IPS DF 19.7 (cell line): ENCODE measurements around the gene PDE10A.
"Not testable (repeated sequence)": the region's sequence is repeated elsewhere in the genome, so short reads cannot be mapped to it uniquely, and the experiment has no call there.

Source experiments
- DNase-seq: peaks from one replicate; pipeline ENCODE4 v3.0.0-alpha.2; 2013; ENCODE audit warnings: low read depth, low spot score

PDE10A gene

DNA sequence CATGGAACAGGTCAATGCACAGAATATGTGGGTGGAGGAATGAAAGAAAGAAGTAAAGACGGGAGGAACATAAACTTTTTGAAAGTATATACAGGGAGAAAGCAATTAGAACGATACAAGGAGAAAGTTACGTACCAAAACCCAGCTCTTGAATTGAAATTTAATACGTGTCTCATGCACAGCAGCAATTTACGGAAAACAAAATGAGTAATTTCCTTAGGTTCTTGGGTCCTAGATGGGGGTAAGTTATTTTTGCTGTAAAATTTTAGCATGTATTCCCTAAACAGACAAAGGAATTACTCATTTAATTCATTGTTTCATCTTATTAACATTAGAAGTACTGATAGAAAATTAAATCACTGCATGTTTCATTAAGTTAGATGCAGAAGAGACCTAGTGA is 75.8 kb downstream of the PDE10A start:
- DNase-seq: no peak

DNA sequence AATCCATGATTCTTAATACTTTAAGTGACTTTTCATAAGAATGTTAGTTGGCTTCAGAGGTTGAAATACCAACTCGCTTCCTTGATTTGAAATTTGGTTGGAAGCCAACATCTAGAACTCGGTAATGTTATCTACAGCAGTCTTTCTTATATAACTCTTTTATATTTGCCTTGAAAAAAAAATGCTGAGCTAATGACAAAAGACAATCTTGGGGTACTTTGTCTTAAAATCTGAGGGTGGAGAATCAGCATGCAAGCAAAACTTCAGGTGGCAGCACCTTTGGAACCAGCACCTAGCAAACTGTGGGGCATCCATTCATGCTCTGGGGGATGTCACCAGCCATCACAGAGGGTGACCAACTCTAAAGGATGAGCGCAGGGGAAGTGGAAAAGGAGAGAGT is 76.3 kb downstream of the PDE10A start:
- DNase-seq: no peak

DNA sequence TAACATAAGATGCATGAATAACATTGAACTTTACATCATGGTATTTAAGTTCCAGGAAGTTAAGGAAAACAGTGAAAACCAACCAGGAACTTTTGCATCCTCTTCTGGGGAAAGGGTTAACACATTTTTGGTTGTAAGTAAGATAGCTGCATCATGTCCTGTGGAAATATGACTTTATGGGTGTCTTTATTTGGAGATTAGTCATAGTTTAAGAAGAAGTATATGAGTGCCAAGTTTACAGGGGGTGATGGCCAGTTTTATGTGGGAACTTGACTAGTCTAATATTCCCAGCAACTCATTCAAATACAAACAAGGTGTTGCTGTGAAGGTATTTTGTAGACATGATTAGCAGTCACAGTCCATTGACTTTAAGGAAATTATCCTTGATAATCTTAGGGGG is 78.0 kb downstream of the PDE10A start:
- DNase-seq: no peak

DNA sequence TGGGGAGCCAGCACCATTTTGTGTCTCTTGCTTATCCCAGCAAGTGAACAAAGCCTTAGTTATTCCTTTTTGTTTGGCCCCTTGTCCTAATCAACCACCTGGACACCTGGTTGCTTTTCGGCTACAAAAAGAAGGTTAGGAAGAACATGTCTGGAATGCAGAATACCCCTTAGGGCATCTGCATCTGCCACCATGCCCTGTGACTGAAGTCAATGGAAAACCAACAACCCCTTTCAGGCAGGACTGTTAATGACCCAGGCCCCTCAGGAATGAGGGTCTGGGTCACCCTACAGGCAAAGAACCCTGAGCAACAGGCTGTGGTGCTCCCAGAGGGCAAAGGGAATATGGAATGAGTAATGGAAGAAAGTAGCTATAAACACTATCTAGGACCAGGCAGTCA is 78.5 kb downstream of the PDE10A start:
- no peak for DNase-seq

DNA sequence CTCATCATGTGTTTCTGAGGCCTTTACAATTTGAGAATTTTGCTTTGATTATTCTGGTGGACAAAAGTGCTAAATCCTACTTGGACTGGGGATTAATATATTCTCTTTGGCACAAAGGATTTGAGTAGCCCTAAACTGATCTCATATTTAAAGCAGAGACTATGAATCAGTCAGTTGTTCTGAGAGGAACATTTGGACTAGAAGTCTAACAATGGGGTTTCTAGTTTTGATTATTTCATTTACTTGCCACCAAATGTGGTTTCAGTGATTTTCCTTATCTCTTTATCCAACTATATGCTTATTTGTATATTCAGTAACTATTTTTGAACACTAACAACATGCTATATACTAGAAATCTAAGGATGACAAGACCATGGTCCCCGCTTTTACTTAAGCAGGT is 81.4 kb downstream of the PDE10A start:
- no peak for DNase-seq

DNA sequence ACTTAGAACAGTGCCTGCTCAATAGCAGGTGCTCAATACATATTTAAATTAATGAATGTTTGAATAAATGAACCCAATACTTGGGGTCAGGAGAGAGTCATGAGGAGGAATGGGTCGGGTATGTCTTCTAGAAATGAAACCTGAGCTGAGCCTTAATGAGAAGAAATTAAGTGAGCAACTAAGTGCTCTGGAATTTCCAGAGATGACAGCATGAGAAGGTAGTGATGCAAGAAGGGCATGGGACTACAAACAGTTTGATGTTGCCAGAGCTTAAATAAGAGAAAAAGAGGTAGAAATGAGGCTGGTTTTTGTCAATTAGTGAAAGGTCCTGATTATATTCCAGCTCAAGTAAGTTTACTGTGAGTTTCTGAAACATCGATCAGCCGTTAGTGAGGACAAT is 82.9 kb downstream of the PDE10A start:
- DNase-seq: no peak

DNA sequence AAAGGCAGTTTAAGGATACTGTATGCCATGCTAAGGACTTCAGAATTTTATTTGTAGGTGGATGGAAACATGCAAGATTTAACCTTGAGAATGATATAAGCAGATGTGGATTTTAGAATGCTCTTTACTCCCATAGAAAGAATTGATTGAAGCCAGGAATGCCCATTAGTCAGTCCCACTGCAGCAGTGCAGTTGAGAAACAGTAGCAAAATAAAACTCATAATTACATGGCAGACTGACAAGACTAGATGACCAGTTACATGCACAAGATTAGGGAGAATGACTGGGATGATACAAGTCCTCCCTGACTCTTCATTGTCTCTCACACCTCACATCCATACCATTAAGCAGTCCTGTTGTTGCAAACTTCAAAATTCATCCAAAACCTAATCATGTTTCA is 83.9 kb downstream of the PDE10A start:
- no peak for DNase-seq

DNA sequence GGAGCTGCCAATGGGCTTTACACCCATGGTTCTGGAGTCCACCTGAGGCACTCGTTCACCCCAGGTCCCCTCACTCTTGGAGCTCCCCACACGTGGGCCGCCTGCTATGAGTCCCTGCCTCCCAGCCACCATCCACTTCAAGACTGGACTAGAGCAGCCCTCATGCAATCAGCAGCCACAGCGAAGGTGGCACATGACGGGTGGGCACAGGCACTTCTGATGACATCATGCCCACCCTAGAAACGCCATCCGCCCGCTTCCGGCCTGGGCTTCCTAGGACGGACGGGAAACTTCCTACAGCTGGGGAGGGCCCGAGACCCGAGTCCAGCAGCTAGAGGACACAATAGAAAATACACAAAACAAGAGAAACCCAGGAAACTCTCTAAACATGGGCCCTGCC is 85.5 kb downstream of the PDE10A start:
- DNase-seq: no peak

DNA sequence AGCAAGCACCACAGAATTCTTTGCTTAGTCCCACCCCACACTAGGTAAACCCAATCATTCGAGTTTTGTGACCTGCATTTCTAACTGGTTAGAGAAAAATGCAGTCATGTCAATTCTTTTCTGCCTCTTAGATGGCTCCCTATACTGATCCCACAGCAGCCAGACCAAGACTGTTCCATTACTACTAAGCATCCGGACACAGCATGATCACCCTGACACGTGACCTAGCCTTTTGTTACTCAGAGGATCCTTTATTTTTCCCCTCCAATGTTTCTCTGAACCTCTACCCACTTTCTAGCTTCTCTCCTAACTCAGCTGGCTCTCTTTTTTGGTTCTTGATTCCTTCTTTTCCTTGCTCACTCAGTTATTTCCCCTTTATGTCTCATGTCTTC is 87.9 kb downstream of the PDE10A start:
- DNase-seq: no peak

DNA sequence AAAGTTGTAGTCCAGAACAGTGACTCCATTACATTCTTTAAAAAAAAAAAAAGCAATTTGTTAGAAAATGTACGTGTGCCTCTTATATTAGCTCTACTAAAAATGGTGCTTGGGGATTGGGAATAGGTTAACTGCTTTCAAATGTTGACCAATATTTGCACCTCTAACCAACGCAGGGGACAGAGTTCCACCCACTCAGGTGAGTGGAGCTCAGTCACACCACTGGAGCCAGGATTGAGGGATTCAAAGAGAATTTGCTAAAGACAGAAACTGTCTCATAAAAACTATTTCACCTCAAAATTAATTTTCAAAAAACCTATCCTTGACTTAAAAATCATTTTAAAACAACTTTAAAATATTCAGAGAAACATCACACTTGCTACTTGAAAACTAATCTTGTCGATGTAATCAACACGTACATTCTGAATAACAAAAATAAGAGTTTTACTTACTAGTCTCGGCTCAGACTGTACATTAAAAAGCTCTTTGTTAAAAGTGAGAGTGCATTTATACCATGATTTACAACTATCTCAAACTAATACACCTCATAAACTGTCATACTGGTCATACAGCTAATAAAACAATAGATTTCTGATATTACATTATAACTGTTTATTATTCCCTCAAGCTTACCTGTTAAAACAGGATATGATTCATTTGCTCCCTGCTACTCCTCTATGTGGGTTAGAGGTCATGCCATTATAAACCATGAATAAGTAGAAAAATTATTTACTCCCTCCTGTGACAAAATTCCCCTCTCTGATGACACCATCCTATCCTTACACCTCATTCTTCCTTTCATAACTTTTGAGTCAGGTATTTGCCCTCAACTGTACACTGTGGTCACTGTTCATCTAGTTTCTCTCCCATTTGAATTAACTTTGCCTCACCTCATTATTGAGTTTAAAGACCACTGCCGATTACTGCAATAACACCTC is 88.6 kb downstream of the PDE10A start:
- no peak for DNase-seq

DNA sequence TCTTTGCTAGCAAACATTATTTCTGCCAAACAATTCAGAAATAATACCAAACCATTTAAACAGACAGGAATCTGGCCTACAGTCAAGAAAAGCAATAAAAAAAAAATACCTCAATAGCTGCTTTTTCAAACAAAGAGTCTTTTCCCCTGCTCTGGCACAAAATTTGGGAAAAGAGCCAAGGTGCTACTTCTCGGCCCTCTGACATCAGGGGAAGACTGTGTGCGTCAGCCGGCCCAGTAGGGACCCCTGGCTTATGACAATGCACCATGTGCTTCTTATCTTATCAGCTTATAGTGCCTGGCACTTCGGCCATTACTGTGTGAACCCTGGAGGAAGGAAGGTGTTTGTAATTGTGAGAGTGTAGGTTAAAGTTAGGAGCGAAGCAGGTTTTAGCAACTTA is 89.4 kb downstream of the PDE10A start:
- DNase-seq: no peak

DNA sequence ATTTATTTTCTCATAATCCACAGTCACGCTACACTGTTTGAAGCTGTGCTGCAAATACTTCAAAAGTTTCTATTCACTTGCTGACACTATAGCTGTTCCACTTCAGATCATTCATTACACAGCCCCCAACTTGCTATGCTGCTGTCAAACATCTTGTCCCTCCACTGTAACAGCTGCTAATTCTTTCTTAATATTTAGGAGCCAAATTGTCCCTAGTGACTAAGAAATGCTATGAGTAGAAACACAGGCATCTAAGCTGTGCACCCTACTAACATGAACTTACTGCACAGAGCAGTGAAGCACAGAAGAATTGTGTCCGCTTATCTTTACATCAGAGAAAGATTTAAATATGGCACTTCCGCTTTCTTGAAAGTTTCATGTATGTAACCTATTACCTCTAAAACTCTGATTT is 91.3 kb downstream of the PDE10A start:
- DNase-seq: no peak

DNA sequence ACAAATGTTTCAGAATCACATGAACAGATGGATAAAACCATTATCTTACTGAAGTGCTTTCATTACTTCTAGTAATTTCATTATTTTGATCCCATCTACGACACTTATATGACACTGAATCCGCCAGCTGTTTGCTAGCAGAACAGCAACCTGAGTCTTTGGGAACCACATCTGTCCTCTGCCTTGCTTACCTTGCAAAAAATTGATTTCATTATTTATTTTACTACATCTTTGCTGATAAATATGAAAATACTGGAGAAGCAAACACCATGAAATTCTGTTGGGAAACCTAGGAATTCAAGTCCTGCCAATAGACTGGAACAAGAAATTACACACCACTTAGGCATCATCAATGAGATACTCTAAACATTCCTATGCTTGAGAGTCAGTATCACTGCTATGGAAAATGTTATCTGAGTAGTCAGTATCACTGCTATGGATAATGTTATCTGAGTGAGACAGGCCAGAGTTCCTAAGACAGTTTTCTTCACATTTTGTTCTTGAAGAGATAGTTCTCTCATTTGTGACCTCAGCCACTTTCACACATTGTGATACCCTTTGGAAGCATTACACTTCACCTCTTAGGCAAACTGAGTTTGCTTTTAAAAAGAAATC is 91.9 kb downstream of the PDE10A start:
- no peak for DNase-seq

DNA sequence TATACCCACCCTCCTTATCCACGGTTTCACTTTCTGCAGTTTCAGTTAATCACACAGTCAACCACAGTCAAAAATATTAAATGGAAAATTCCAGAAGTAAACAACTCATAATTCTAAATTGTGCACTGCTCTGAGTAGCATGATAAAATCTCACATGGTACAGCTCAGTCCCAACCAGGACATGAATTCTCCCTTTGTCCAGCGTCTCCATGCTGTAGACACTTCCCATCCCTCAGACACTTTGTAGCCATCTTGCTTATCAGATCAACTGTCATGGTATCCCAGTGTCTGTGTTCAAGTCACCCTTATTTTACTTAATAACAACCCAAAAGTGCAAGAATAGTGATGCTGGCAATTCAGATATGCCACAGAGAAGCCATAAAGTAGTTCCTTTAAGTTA is 94.7 kb downstream of the PDE10A start:
- DNase-seq: no peak

DNA sequence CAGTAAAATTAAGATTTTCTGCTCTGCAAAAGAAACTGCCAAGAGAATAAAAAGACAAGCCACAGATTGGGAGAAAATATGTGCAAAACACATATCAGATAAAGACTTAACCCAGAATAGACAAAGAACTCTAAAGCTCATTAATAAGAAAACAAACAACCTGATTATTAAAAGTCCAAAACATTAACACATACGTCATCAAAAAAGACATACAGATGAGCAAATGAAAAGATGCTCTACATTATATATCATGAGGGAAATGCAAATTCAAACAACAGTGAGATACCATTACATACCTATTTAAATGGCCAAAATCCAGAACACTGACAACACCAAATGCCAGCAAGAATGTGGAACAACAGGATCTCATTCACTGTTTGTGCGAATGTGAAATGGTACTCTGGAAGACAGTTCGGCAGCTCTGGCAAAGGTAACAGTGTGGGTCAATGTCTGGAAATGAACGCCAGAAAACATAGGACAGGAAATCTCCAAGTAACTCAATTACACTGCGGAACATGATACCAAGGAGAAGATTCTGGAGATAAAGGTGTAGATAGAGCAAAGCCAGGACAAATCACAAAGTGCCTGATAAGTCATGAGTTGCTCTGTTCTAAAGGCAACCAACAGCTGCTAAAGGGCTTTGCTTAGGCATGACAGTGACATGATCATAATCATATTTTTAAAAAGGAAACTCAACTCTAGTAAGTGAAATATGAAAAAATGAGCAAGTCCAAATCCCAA is 96.8 kb downstream of the PDE10A start:
- no peak for DNase-seq

DNA sequence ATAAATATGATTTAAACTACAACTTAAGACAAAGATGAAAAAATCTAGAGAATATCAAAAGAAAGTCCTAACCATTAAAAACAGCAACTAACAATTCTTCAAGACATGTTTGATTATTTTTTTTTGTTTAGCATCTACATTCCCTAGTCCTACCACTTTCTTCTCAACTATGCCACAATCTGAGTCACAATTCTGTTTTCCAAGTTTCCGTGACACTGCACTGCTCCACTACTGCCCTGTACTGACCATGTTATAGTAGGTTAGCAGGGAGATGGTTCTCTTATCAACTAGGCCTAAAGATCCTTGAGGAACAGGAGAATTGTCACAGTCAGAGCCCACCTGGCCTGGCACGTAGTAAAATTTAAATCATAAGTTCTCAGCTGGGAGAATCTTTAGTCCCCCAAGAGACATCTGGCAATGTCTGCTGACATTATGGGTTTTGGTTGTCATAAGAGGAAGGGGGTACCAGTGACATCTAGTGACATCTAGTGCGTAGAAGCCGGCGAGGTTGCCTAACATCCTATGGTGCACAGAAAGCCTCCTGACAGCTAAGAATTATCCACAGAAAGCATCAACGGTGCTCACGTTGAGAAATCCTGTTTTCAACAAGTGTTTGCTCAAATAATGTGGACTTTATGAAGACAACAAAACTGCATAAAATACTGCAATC is 100.5 kb downstream of the PDE10A start:
- no peak for DNase-seq

DNA sequence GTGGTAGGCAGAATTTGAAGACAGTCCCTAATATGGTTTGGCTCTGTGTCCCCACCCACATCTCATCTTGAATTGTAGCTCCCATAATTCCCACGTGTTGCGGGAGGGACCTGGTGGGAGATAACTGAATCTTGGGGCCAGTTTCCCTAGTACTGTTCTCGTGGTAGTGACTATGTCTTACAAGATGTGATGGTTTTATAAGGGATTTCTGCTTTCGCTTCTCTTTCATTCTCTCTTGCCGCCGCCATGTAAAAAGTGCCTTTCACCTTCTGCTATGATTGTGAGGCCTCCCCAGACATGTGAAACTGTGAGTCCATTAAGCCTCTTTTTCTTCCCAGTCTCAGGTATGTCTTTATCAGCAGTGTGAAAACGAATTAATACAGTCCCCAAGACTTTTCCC is 103.4 kb downstream of the PDE10A start:
- no peak for DNase-seq

DNA sequence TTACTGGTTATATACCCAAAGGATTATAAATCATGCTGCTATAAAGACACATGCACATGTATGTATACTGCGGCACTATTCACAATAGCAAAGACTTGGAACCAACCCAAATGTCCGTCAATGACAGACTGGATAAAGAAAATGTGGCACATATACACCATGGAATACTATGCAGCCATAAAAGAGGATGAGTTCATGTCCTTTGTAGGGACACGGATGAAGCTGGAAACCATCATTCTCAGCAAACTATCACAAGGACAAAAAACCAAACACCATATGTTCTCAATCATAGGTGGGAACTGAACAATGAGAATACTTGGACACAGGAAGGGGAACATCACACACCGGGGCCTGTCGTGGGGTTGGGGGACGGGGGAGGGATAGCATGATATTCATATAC is 104.9 kb downstream of the PDE10A start:
- DNase-seq: not testable (repeated sequence)

DNA sequence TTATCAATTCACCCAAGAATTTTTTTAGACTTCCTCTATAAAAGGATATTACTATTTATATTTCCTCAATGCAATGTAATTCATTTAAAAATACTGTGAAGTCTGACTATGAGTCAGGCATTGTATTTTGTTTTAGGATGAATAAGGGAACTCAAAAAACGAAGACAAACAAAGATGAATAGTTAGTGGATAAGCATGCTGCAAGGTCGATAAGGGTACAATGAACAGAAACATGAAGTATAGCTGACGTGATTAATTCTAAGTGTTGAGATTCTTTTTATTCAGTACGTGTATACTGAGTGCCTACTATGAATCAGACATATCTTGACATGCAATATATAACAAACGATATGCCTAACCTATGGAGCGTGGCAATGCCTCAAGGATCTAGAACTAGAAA is 105.4 kb downstream of the PDE10A start:
- no peak for DNase-seq

DNA sequence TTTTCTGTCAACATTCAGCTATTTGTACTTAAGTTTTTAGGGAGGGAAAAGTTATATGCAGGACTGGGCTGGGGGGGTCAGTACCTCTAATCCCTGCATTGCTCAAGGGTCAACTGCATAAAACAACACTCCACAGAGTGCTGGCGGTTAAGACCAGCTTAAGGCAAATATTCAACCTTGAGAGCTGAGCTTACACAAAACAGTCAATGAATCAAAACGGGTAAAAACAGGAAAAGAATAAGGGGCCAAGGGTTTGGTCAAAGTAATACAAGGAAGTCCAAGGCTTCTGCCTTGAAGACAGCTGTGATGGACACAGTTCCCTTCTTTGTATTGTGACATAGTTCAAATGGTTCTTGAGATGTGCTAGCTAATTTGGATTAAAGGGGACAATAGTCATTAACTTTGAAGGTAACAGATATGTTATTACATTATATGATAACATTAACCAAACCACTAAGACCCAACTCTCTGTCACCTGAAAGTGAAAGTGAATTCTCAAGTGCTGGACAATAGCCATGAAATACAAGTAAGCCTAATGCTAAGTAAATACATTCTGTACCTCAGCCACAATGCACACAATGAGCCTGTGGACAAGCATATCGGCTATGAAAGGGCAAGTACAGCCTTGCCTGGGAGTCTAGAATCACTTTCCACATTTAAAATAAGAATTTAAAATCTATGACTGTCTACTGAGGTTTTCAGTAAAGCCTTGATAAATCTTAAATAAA is 106.8 kb downstream of the PDE10A start:
- no peak for DNase-seq

DNA sequence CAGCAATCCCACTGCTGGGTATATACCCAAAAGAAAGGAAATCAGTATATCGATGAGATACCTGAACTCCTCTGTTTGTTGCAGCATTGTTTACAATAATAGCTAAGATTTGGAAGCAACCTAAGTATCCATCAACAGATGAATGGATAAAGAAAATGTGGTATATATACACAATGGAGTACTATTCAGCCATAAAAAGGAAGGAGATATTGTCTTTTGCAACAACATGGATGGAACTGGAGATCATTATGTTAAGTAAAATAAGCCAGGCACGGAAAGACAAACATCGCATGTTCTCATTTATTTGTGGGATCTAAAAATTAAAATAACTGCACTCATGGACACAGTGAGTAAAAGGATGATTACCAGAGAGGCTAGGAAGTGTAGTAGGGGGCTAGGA is 108.4 kb downstream of the PDE10A start:
- not testable (repeated sequence) for DNase-seq
